ENCODE measurements around the gene CHST11. TPM values are rescaled to one million over a fixed set of nuclear protein-coding genes. Genes with fewer than 3 reads are reported as not detected.

The CHST11 gene
- total and polyA plus RNA-seq, 4 donors, result 0.57 to 11.1 (median 3.7) TPM

GRCh38 chr12:104730763-104731162, 274.0 kb downstream of the CHST11 start:
- Histone ChIP-seq H3K9ac (ENCODE audit: low read depth in 1 of 2, low read length in 2 of 2) (no peak overlapping the region), H3K9me3 (ENCODE audit: control insufficient read depth in 4 of 4, low read length in 3 of 4) (no peaks in the 10 kb centered on the region), H3K27me3 (ENCODE audit: control insufficient read depth in 4 of 4, insufficient read depth in 4 of 4, low read length in 3 of 4) (no peaks in the 10 kb centered on the region), H3K36me3 (ENCODE audit: control insufficient read depth in 4 of 4, insufficient read depth in 3 of 4, low read depth in 1 of 4, low read length in 3 of 4) (no peaks in the 10 kb centered on the region), H3K4me3 (ENCODE audit: low read depth in 1 of 3, low read length in 3 of 3) (no peak overlapping the region), H3K27ac (ENCODE audit: low read depth in 1 of 2, low read length in 2 of 2) (no peak overlapping the region), H3K4me1 (ENCODE audit: control insufficient read depth in 4 of 4, insufficient read depth in 4 of 4, low read length in 3 of 4) (peaks cover 0 to 1% (median 0%) of the 10 kb centered on the region in 4 donors)
- WGBS, result 66% methylated on average over 4 of the region's 4 CpGs
- no peak for TF ChIP-seq SP1 (IDR thresholded peaks at IDR 0.05)
- TF ChIP-seq ATF3 (IDR thresholded peaks at IDR 0.05), result no peak
- TF ChIP-seq NR2F2 (IDR thresholded peaks at IDR 0.05), result no peak
- TF ChIP-seq HNF4A (conservative IDR thresholded peaks at IDR 0.05), result no peak
- TF ChIP-seq GABPA (IDR thresholded peaks at IDR 0.05 in 1 of 2, conservative IDR thresholded peaks at IDR 0.05 in 1 of 2), result no peak
- TF ChIP-seq EGR1 (IDR thresholded peaks at IDR 0.05; ENCODE audit: low read depth in 2 of 2), result no peak
- TF ChIP-seq YY1 (IDR thresholded peaks at IDR 0.05), result no peak
- TF ChIP-seq HNF4G (IDR thresholded peaks at IDR 0.05), result no peak
- no peak for TF ChIP-seq JUND (IDR thresholded peaks at IDR 0.05)
- no peak for TF ChIP-seq MAX (IDR thresholded peaks at IDR 0.05)
- TF ChIP-seq FOXA1 (IDR thresholded peaks at IDR 0.05), result no peak
- TF ChIP-seq CTCF (IDR thresholded peaks at IDR 0.05; ENCODE audit: low read depth, low read length, missing input control), result no peak
- TF ChIP-seq TAF1 (conservative IDR thresholded peaks at IDR 0.05), result no peak
- DNase-seq (ENCODE audit: low spot score), result no peak

GRCh38 chr12:104733717-104734175, 277.0 kb downstream of the CHST11 start:
- no peak overlapping the region for H3K4me3 ChIP-seq (ENCODE audit: low read depth in 1 of 3, low read length in 3 of 3)
- no peaks in the 10 kb centered on the region for H3K4me1 ChIP-seq (ENCODE audit: control insufficient read depth in 4 of 4, insufficient read depth in 4 of 4, low read length in 3 of 4)
- TF ChIP-seq SP1 (IDR thresholded peaks at IDR 0.05) (no peak), RAD21 (IDR thresholded peaks at IDR 0.05) (peak in 1 of 2 donors; percentile 43)
- H3K9me3 ChIP-seq (ENCODE audit: control insufficient read depth in 4 of 4, low read length in 3 of 4), result no peaks in the 10 kb centered on the region
- H3K36me3 ChIP-seq (ENCODE audit: control insufficient read depth in 4 of 4, insufficient read depth in 3 of 4, low read depth in 1 of 4, low read length in 3 of 4), result no peaks in the 10 kb centered on the region
- DNase-seq (ENCODE audit: low spot score), result no peak
- 66% methylated on average over 6 of the region's 6 CpGs for WGBS
- no peaks in the 10 kb centered on the region for H3K27me3 ChIP-seq (ENCODE audit: control insufficient read depth in 4 of 4, insufficient read depth in 4 of 4, low read length in 3 of 4)
- H3K27ac ChIP-seq (ENCODE audit: low read depth in 1 of 2, low read length in 2 of 2), result no peak overlapping the region
- H3K9ac ChIP-seq (ENCODE audit: low read depth in 1 of 2, low read length in 2 of 2), result no peak overlapping the region

- Histone ChIP-seq H3K27me3 (ENCODE audit: control insufficient read depth in 4 of 4, insufficient read depth in 4 of 4, low read length in 3 of 4) (no peaks in the 10 kb centered on the region), H3K27ac (ENCODE audit: low read depth in 1 of 2, low read length in 2 of 2) (no peak overlapping the region), H3K36me3 (ENCODE audit: control insufficient read depth in 4 of 4, insufficient read depth in 3 of 4, low read depth in 1 of 4, low read length in 3 of 4) (no peaks in the 10 kb centered on the region), H3K9me3 (ENCODE audit: control insufficient read depth in 4 of 4, low read length in 3 of 4) (no peaks in the 10 kb centered on the region), H3K9ac (ENCODE audit: low read depth in 1 of 2, low read length in 2 of 2) (no peak overlapping the region), H3K4me3 (ENCODE audit: low read depth in 1 of 3, low read length in 3 of 3) (no peak overlapping the region), H3K4me1 (ENCODE audit: control insufficient read depth in 4 of 4, insufficient read depth in 4 of 4, low read length in 3 of 4) (no peaks in the 10 kb centered on the region)
- 63% methylated on average over 6 of the region's 6 CpGs for WGBS
- DNase-seq (ENCODE audit: low spot score), result no peak
- TF ChIP-seq RXRA (IDR thresholded peaks at IDR 0.05) (peak; percentile 35 to 82), CTCF (IDR thresholded peaks at IDR 0.05; ENCODE audit: low read depth, low read length, missing input control) (no peak), ZBTB33 (IDR thresholded peaks at IDR 0.05) (no peak)
Observed at GRCh38 chr12:104734541-104735095, 277.9 kb downstream of the CHST11 start.

All from liver (tissue), 9 donors.